T-helper 2 cell treated with Interferon-gamma antibody and Interleukin-4, amounts not matched to agents 100 ng/mL and 5 ng/mL, for 36 hours (primary cell): ENCODE measurements around the gene RPTOR. TPM values are rescaled to one million over a fixed set of nuclear protein-coding genes. Genes with fewer than 3 reads are reported as not detected.

ENCODE experiments used
- intact Hi-C: fragments of 100-400 bp; cut with micrococcal nuclease; formaldehyde crosslinking; loops from one replicate; pipeline ENCODE4 v1.15.1; 2023
- total RNA-seq: library from RNA; stranded (reverse); gene quantifications from 2 replicates; pipeline ENCODE4 v1.2.3, GENCODE V29; 2022

Gene RPTOR
- total RNA-seq, 1 donor from 2014 or later, result 78.5 TPM

DNA sequence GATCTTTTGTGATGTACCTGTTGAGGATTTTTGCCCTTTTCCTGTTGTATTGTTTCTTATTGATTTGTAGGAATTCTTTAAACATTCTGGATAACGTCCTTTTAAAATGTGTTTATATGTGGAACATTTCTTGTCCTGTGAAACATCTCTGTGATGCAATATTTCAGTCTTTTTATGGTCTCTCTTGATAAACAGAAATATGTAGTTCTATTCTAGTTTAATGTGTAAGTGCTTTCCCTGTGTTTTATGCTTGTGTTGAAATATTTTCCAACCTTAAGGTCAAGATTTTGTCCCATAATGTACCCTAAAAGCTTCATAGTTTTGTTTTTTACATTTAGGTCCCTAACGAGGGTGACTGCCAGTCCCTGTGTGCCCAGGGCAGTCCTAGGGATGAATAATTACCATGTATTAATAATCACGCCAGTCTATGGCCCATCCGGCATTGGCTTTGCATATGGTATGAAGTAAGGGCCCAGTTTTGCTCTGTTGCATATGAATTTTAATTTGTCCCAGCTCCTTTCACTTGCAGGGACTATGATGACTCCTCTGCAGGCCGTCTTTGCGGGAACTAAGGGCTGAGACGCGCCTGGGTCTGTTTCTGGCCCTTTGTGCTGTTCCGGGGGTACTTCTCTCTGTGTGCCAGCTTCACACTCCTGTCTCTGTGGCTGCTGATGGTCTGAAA, 44.2 kb downstream of the RPTOR start:
- intact Hi-C loops, result no loop called here

DNA sequence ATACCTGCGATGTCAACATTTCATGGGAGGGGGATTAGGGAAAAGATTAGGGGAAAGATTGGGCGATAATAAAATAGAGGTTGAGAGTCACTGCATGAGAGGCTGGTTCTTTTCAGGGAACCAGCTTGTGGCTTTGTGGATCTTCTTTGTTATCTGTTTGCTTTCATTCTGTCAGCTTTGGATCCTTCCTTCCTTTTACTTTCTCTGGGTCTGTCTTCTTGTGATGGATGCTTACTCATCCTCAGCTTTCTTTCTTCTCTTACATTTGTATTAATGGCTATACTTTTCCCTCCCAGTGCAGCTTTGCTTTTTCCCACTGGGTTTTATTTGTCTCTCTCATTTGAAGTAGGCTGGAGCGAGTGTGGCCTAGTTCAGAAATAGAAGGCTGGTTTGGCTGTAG, 47.1 kb downstream of the RPTOR start:
- intact Hi-C loops, result no loop called here

DNA sequence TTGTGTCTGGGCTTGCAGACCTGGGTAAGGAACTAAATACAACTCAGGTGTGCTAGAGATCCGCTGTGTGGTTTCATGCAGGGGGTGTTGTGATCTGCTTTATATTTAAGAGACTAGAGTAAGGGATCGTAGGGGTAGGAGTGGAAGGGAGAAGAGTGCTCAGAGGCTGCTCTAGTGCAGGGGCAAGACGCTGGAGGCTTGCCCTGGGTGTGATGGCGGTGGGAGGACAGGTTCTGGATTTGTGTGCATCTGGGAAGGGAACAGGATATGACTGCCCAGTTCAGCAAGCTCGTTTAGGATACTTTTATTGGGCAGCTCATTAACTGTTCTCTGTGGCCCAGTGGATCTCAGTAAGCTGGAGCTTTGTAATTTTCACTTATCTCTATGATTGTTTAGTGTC, 47.6 kb downstream of the RPTOR start:
- intact Hi-C loops, result no loop called here

DNA sequence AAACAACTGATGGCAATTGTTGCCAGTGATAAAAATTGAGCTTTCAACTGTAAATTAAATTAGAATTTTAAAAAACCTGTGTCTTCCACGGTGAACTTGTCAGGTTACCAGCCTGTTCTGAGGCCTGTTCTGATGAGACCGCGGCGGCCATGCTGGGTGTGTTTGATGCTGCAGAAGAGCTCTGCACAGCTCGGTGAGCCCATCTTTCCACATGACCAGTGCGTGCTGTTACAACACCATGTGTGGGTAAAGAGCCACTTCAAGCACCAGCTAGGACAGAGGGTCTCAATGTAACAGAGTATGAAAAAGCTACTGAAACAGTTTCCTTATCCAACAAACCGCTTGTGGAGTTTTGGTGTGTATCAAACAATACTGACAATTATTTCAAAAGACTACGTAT, 48.5 kb downstream of the RPTOR start:
- intact Hi-C loops, result no loop called here

DNA sequence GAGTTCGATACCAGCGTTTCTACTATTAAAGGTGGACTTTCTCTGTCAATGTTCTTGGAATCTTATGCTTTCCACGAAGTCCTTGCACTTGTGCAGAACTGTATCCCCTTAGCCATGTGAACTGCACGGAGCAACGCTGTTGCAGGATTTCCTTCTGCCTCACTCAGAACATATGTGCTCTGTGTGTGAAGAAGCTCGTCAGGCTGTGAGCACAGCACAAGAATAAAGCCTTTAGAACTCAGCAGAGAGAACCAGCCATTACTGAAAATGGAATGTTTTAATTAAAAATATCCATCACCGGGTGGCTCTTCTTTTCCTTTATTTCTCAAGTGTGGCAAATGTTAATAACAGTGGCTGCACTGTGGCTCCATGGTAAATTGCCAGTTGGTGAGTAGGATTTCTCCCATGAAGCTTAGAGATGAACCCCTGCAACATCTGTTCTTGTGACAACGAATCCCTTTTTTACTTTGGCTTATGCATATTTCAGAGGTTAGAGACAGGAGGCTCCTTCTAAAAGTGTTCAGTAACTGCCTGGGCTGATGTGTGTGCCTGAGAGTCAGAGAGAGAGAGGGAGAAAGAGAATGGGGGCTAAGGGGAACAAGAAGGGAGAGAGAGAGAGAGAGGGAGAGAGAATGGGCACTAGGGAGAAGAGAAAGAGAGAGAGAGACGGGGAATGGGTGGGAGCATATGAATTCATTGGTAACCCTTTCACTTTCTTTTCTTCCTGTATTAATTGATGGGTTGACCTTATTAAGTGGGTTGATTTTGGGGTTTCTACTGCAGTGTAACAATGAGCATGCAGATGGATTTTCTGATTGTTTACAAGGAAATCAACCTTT, 50.0 kb downstream of the RPTOR start:
- intact Hi-C loops, result no loop called here

DNA sequence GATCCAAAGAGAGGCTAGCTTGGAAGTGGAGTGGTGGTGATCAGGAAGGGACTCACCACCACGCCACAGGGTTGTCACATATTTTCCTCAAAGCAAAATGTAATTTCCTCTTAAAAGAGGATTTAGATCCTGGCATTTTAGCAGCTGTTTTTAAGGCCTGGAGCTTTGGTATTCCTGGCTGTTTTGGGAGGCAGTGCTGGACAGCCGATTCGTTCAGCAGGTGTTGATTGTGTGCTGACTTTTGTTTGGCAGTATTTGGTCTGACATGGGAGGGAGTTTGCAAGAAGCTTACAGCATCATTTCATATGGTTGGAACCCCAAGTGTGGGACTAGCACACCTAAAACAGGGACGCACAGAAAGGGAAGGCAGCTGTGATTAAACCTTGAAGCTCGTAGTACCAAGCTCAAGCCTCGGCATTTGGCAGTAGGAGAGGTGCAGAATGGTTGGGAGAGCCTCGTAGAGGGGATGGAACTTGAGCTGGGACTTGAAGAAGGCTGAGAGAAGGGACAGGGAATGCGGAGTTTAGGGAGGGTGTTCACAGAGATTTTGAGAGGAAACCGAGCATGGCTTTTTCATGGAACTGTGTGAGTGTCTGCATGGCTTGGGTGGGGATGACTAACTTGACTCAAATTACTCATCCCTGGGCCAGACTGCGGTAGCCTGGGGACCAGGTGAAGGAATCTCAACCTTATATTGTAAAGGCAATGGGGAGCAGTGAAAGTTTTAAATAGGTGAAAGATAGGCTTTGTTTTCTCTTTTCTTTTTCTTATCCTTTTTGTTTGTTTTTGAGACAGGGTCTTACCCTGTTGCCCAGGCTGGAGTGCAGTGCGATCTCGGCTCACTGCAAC, 52.3 kb downstream of the RPTOR start:
- intact Hi-C loops, result no loop called here

DNA sequence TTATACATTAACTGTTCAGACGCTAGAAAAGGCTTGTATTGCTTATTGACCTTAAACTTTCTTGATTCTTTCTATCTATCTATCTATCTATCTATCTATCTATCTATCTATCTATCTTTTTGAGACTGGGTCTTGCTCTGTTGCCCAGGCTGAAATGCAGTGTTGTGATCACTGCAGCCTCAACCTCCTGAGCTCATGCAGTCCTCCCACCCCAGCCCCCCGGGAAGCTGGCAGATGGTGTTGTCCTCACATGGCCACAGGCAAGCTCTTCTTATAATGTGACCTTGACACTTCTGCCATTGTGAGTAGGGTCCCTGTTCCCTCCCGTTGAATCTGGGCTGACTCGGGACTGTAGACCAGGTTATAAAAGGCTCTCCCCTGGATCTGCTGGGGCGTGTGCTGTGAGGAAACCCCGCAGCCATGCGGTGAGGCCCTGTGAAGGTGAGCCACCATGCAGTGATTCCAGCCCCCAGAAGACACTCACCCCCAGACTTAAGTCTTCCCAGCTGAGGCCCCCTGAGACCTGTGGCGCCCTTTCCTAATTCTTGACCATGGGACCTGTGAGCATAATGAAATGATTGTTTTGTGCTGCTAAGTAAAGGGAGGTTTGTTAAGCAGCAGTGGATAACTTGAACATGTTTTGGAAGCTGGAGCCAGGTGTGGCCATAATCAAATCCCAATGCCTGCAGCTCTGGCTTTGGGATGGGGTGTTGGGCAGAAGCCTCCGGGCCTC, 54.3 kb downstream of the RPTOR start:
- intact Hi-C loops, result no loop called here

DNA sequence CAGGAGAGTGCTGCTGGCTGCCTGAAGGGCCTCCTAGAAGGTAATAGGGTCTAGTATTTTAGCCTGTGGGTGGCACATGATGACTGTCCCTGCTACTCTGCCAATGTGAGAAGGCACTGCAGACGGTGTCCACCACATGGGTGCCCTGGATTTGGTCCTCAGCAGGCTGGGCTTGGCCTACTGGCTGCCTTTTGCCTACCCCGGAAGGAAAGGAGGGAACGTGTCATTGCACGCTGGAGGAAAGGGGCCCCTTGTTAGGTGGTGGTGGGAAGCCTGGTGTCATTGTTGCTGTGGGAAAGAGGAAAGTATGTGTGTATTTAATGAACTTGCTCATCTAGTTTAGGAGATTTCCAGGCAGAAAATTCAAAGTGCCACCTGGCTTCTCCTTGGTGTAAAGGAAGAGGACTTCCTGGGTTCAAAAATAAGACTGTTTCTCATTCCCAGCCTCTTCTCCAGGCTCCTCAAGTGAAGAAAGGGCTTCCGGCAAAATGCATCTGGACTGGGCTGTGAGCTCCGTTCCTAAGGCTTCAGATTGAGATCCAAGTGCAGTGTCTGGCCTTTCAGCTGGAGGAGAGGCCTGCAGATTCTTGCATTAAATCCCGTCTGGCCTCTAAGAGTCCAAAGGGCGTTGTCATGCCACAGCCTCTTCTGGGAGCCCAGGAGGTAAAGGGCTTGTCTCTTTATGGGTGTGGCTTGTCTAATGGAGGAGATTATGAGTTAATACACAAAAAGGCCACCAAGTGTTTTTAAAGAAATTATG, 55.1 kb downstream of the RPTOR start:
- intact Hi-C loops, result no loop called here

DNA sequence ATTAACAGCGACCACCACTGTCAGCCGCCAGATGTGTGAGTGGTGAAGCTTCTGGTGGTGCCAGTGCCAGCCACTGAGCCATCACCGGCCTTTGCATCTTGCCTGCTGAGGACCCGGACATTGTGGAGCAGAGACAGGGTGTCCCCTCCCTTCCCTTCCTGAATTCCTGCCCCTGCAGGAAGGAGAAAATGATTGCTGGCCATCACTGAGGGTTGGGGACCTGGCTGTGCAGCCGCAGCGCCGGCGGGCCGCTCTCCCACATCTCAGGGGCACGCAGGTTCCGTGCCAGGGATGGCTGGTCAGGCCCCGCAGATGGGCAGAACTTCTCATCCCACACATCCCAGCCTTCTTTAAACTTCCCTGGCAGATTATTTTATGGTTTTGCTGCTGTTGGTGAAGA, 56.5 kb downstream of the RPTOR start:
- intact Hi-C loops, result no loop called here

DNA sequence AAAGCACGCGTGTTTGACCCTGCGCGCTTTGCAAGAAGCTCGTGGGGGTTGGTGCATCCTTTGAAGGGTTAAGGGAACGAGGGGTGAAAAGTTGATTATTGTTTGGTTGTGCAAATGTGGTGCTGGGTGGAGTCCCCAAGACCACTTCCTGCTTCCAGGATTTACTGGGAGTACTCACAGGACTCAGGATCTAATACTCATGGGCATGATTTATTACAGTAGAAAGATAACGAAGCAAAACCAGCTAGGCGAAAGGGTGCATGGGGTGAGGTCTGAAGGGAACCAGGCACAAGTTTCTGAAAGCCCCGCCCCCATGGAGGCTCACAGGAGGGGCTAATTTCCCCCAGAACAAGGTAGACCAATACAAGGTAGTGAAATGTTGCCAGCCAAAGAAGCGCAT, 58.8 kb downstream of the RPTOR start:
- intact Hi-C loops, result no loop called here

DNA sequence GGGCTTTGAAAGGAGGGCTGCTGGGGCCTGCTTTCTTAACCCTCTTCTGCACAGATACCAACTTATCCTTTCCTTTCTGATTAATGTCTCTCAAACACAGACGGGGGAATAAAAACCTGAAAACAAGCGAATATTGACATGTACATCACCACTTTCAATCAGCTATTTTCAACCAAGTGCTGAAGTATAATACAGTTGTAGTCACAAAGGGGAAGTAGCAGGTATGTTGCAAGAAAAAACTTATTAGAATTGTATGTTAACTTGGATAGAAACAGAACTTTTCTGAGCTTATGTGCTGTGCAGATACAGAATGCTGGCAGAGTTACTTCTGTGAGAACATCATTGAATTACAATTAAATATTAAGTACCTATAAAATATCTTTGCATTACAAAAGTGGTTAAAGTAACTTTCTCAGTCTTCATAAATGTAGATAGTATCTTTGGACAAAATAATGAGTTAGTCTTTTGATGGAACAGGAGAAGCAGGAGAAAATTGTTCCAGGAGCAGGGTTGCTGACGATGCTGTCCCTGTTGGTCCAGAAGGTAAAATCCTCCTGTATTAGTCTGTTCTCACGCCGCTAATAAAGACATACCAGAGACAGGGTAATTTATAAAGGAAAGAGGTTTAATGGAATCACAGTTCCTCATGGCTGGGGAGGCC, 59.5 kb downstream of the RPTOR start:
- intact Hi-C loops, result no loop called here

DNA sequence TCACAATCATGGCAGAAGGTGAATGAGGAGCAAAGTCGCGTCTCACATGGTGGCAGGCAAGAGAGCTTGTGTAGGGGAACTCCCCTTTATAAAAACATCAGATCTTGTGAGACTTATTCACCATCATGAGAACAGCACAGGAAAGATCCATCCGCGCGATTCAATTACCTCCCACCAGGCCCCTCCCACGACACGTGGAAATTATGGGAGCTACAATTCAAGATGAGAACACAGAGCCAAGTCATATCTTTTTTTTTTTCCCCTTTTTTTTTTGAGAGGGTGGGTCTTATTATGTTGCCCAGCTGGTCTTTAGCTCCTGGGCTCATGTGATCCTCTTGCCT, 60.0 kb downstream of the RPTOR start:
- intact Hi-C loops, result no loop called here

DNA sequence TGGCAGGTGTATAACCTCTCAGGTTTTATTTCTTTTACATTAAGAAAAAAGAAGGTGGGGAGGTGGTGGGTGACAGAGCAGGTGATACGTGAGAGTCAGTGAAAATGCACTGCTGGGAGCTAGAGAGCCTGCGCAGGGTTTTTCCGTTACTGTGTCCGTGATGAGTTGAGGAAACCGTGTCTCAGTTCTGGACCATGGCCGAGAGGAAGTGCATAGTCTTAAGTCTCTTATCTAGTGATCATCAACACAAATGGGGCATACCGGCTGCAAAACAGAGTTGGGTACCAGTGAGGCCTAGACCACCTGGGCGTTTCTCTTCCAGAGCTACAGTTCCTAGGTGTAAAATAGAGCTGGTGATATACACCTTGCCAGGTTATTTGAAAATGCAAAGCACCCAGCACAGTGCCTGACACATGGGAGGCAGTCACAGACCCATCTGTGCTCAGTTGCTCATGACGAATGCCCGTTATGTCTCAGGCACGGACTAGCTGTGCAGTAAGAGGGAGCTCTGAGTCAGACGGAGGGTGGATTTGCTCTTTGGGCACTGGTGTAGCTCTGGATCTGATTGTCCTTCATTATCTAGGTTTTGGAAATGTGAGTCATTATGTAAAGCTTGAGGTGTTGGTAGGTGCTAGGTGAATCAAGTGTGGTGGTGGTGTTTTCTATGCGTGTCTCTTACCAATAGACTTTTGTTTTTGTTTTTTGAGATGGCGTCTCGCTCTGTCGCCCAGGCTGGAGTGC, 60.9 kb downstream of the RPTOR start:
- intact Hi-C loops, result no loop called here

DNA sequence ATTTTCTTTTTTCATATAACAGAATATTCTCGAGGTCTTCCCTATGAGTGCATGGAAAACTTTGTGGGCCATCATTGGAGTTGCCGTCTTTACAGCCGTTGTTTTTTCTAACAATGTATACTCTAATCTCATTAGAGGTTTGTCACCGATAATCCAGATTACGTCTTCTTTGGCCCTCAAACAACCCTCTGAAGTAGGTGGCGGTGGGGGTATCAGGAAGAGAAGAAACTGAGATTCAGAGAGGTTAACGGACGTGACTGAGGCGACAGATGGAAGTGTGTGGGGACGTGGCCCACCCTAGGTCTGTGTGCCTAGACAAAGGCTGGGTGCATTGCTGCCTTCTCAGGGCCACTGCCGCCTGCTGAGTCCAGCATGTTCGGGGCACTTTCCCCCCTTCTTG, 63.7 kb downstream of the RPTOR start:
- intact Hi-C loops, result no loop called here

DNA sequence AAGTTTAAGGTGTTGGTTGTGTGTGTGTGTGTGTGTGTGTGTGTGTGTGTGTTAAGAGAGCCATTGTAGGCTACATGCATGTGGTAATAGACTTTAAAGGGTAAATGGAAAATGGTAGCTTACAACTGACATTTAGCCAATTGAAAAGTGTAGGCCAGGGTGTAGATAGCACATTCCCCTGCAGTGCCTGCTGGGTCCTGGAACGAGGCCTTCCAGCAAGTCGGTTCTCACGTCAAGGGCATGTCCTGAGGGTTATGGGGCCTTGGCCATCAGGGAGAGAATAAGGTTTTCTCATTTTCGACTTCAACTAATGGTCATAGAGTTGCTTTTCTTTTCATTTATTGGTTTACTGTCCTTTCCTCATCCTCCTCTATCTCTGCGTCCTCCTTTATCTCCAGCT, 65.1 kb downstream of the RPTOR start:
- intact Hi-C loops, result no loop called here

DNA sequence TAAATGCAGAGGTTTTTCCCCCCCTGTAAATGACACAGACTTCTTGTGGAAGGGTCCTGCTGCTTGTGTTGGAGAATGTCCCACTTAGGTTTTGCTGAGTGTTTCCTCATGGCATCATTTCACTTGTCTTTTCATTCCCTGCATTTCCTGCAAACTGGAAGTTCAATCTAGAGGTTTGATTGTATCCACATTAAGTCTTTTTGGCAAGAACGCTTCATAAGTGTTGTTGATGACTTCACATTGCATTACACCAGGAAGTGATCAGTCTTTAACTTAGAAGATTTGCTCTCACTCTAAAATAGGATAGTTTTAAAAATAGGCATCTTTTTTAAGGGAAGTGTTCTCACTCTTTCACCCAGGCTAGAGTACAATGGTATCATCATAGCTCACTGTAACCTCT, 67.2 kb downstream of the RPTOR start:
- intact Hi-C loops, result no loop called here

DNA sequence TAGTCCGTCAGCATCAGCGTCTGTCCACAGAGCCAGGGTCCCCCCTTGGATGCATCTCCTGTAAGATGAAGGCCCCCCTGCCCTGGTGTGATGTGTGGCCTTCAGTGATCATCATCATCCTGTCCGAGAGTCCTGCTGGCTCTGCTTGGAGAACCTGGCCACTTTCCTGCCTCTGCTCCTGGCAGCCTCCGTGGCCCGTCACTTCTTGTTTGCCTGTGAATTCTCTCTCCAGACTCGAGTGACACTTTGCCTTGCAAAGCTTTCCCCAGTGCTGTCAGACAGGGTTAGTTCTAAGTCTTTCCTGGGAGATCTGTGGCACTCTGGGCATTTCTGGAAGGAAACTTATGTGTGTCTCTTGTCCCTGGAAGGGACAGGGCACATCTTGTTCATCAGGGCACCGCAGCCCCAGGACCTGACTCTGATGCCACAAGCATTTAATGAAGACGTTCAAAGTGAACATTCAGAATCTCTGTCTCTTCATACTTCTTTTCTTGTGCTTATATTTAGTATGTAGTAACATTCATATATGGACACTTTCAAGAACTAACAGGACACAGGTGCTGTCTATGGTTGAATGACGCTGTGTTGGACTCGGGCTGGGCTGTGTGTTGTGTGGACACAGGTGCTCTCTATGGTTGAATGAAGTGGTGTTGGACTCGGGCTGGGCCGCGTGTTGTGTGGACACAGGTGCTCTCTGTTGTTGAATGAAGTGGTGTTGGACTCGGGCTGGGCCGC, 68.5 kb downstream of the RPTOR start:
- intact Hi-C loops, result no loop called here

DNA sequence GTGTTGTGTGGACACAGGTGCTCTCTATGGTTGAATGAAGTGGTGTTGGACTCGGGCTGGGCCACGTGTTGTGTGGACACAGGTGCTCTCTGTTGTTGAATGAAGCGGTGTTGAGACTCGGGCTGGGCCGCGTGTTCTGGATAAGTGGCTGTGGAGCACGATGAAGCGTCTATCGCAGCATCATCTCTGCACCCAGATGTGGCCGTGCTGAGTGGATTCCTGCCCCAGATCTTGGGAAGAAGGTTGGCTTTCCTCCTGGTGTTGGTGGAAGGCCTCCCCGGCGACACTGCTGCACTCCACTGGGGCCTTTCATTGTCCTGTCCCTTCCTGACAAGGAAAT, 69.1 kb downstream of the RPTOR start:
- intact Hi-C loops, result no loop called here
